Activated CD4-positive, alpha-beta T cell treated with anti-CD3 and anti-CD28 coated beads, Interleukin-2, amount 10 ng/mL, durations not matched to agents 7 days and 5 days (primary cell): ENCODE results near the gene MEIOB. TPM values are rescaled to one million over a fixed set of nuclear protein-coding genes. Genes with fewer than 3 reads are reported as not detected.
"Not testable (repeated sequence)": the region's sequence is repeated elsewhere in the genome, so short reads cannot be mapped to it uniquely, and the experiment has no call there.

Experiments
- CTCF ChIA-PET: fragments of 350-600 bp; sonication (Branson Sonifier 250); formaldehyde crosslinking; loops from one replicate; lab custom pipeline; 2021; ENCODE audit warnings: antibody characterized with exemption; lab: Charles Lee
- POLR2A ChIA-PET: fragments of 350-600 bp; sonication (Branson Sonifier 250); formaldehyde crosslinking; loops from one replicate; lab custom pipeline; 2021; ENCODE audit warnings: antibody characterized with exemption; lab: Charles Lee
- DNase-seq: peaks from one replicate; pipeline ENCODE4 v3.0.0-alpha.2; 2020
- H3K27ac Mint-ChIP-seq: one replicate; pipeline ENCODE4 v1.8.0; 2021; ENCODE audit warnings: mild to moderate bottlenecking, moderate library complexity, mixed read lengths
- H3K27me3 Mint-ChIP-seq: one replicate; pipeline ENCODE4 v1.8.0; 2021; ENCODE audit warnings: mixed read lengths
- H3K36me3 Mint-ChIP-seq: one replicate; pipeline ENCODE4 v1.8.0; 2021; ENCODE audit warnings: low read depth, mixed read lengths
- H3K4me1 Mint-ChIP-seq: one replicate; pipeline ENCODE4 v1.8.0; 2021; ENCODE audit warnings: mixed read lengths
- H3K4me3 Mint-ChIP-seq: one replicate; pipeline ENCODE4 v1.8.0; 2021; ENCODE audit warnings: mild to moderate bottlenecking, moderate library complexity, mixed read lengths
- H3K9me3 Mint-ChIP-seq: one replicate; pipeline ENCODE4 v1.8.0; 2021; ENCODE audit warnings: mixed read lengths
- total RNA-seq, 2 experiments: library from RNA; stranded (reverse); gene quantifications; one replicate each; pipeline ENCODE4 v1.2.3, GENCODE V29; 2021

The MEIOB gene
- total RNA-seq, 2 experiments from 2014 or later: not detected

GRCh38 chr16:1903220-1903574 lies 31.2 kb upstream of the MEIOB start:
- H3K27ac Mint-ChIP-seq: no peak overlapping the region
- H3K9me3 Mint-ChIP-seq: no peaks in the 10 kb centered on the region
- H3K36me3 Mint-ChIP-seq: no peaks in the 10 kb centered on the region
- ChIA-PET CTCF (no interaction called here), POLR2A (no interaction called here)
- H3K4me1 Mint-ChIP-seq: no peaks in the 10 kb centered on the region
- H3K4me3 Mint-ChIP-seq: no peak overlapping the region
- H3K27me3 Mint-ChIP-seq: no peaks in the 10 kb centered on the region
- no peak for DNase-seq

- Mint-ChIP-seq H3K36me3 (no peaks in the 10 kb centered on the region), H3K4me1 (no peaks in the 10 kb centered on the region), H3K4me3 (no peak overlapping the region), H3K27ac (no peak overlapping the region), H3K27me3 (no peaks in the 10 kb centered on the region), H3K9me3 (no peaks in the 10 kb centered on the region)
- DNase-seq: no peak
- POLR2A ChIA-PET: no interaction called here
- CTCF ChIA-PET: interaction anchor here (0.6 kb wide), 1 partner anchor 941 kb away, joined by 3 read pairs; no protein-coding TSS in a partner anchor
These were observed 30.7 kb upstream of the MEIOB start for GRCh38 chr16:1902547-1903219.

- no peak overlapping the region for H3K4me3 Mint-ChIP-seq
- POLR2A ChIA-PET: no interaction called here
- no peak for DNase-seq
- CTCF ChIA-PET: interaction anchor here (0.6 kb wide), 1 partner anchor 1529 kb away, joined by 5 read pairs; no protein-coding TSS in a partner anchor
- H3K9me3 Mint-ChIP-seq: no peaks in the 10 kb centered on the region
- H3K27me3 Mint-ChIP-seq: no peaks in the 10 kb centered on the region
- H3K4me1 Mint-ChIP-seq: no peaks in the 10 kb centered on the region
- no peaks in the 10 kb centered on the region for H3K36me3 Mint-ChIP-seq
- H3K27ac Mint-ChIP-seq: no peak overlapping the region
These were observed 28.4 kb upstream of the MEIOB start for GRCh38 chr16:1900452-1900774.

GRCh38 chr16:1899641-1900451 lies 27.9 kb upstream of the MEIOB start:
- H3K9me3 Mint-ChIP-seq: no peaks in the 10 kb centered on the region
- POLR2A ChIA-PET: no interaction called here

GRCh38 chr16:1897692-1898091 lies 25.7 kb upstream of the MEIOB start:
- POLR2A ChIA-PET: not testable (repeated sequence)

More at GRCh38 chr16:1899641-1900451, 27.9 kb upstream of the MEIOB start:
- Mint-ChIP-seq H3K4me1 (no peaks in the 10 kb centered on the region), H3K27ac (no peak overlapping the region), H3K27me3 (no peaks in the 10 kb centered on the region), H3K36me3 (no peaks in the 10 kb centered on the region), H3K4me3 (no peak overlapping the region)
- DNase-seq: no peak
- CTCF ChIA-PET: interaction anchor here (1.1 kb wide), 1 partner anchor 11 kb away, joined by 4 read pairs; no protein-coding TSS in a partner anchor

GRCh38 chr16:1895949-1896675 lies 24.1 kb upstream of the MEIOB start:
- Mint-ChIP-seq H3K36me3 (no peaks in the 10 kb centered on the region), H3K27me3 (peaks cover 2% of the 10 kb centered on the region), H3K4me3 (no peak overlapping the region), H3K27ac (no peak overlapping the region), H3K9me3 (no peaks in the 10 kb centered on the region), H3K4me1 (no peaks in the 10 kb centered on the region)
- no peak for DNase-seq
- ChIA-PET POLR2A (no interaction called here), CTCF (interaction anchor here (1.5 kb wide), 1 partner anchor 27 kb away, joined by 4 read pairs; no protein-coding TSS in a partner anchor)

More at GRCh38 chr16:1897692-1898091, 25.7 kb upstream of the MEIOB start:
- H3K4me1 Mint-ChIP-seq, H3K36me3 Mint-ChIP-seq, H3K27ac Mint-ChIP-seq, H3K4me3 Mint-ChIP-seq, DNase-seq, H3K27me3 Mint-ChIP-seq, H3K9me3 Mint-ChIP-seq: not testable (repeated sequence)
- CTCF ChIA-PET: interaction anchor here (0.6 kb wide), 1 partner anchor 230 kb away, joined by 3 read pairs; no protein-coding TSS in a partner anchor

GRCh38 chr16:1895068-1895467 lies 23.1 kb upstream of the MEIOB start:
- ChIA-PET POLR2A (no interaction called here), CTCF (interaction anchor here (1.5 kb wide), 2 partner anchors 29 to 34 kb away, joined by 3 to 4 read pairs; no protein-coding TSS in a partner anchor)
- Mint-ChIP-seq H3K4me1 (no peaks in the 10 kb centered on the region), H3K27ac (no peak overlapping the region), H3K27me3 (peaks cover 5% of the 10 kb centered on the region), H3K4me3 (no peak overlapping the region), H3K9me3 (no peaks in the 10 kb centered on the region), H3K36me3 (no peaks in the 10 kb centered on the region)
- DNase-seq: no peak

GRCh38 chr16:1890708-1891050 lies 18.7 kb upstream of the MEIOB start:
- Mint-ChIP-seq H3K27ac (no peak overlapping the region), H3K9me3 (no peaks in the 10 kb centered on the region), H3K4me3 (no peak overlapping the region), H3K27me3 (peaks cover 5% of the 10 kb centered on the region), H3K4me1 (no peaks in the 10 kb centered on the region), H3K36me3 (no peaks in the 10 kb centered on the region)
- ChIA-PET CTCF (no interaction called here), POLR2A (no interaction called here)
- DNase-seq: no peak

GRCh38 chr16:1890024-1890707 lies 18.2 kb upstream of the MEIOB start:
- ChIA-PET CTCF (interaction anchor here (1.1 kb wide), 1 partner anchor 39 kb away, joined by 4 read pairs; no protein-coding TSS in a partner anchor), POLR2A (no interaction called here)
- no peak overlapping the region for H3K4me3 Mint-ChIP-seq
- peaks cover 5% of the 10 kb centered on the region for H3K27me3 Mint-ChIP-seq
- no peak overlapping the region for H3K27ac Mint-ChIP-seq
- no peaks in the 10 kb centered on the region for H3K4me1 Mint-ChIP-seq
- H3K36me3 Mint-ChIP-seq: no peaks in the 10 kb centered on the region
- no peak for DNase-seq
- no peaks in the 10 kb centered on the region for H3K9me3 Mint-ChIP-seq

GRCh38 chr16:1887711-1888354 lies 15.9 kb upstream of the MEIOB start:
- peaks cover 9% of the 10 kb centered on the region for H3K27me3 Mint-ChIP-seq
- no peaks in the 10 kb centered on the region for H3K4me1 Mint-ChIP-seq
- H3K27ac Mint-ChIP-seq: no peak overlapping the region
- ChIA-PET POLR2A (no interaction called here), CTCF (no interaction called here)
- H3K9me3 Mint-ChIP-seq: no peaks in the 10 kb centered on the region
- no peak overlapping the region for H3K4me3 Mint-ChIP-seq
- DNase-seq: no peak
- no peaks in the 10 kb centered on the region for H3K36me3 Mint-ChIP-seq

- Mint-ChIP-seq H3K27ac (no peak overlapping the region), H3K36me3 (no peaks in the 10 kb centered on the region), H3K9me3 (no peaks in the 10 kb centered on the region), H3K4me3 (no peak overlapping the region), H3K4me1 (no peaks in the 10 kb centered on the region), H3K27me3 (peaks cover 3% of the 10 kb centered on the region)
- DNase-seq: no peak
- ChIA-PET CTCF (interaction anchor here (0.7 kb wide), 1 partner anchor 323 kb away, joined by 4 read pairs; no protein-coding TSS in a partner anchor), POLR2A (no interaction called here)
These were observed 12.9 kb upstream of the MEIOB start for GRCh38 chr16:1884889-1885288.

GRCh38 chr16:1884155-1884760 lies 12.3 kb upstream of the MEIOB start:
- POLR2A ChIA-PET: no interaction called here
- Mint-ChIP-seq H3K4me3 (no peak overlapping the region), H3K27me3 (peaks cover 3% of the 10 kb centered on the region), H3K36me3 (no peaks in the 10 kb centered on the region), H3K9me3 (no peaks in the 10 kb centered on the region), H3K27ac (no peak overlapping the region), H3K4me1 (no peaks in the 10 kb centered on the region)
- CTCF ChIA-PET: no interaction called here
- peak; percentile 16 for DNase-seq
